GM12875 (cell line): ENCODE measurements around the gene AKAP5.

Experiments
- H3K4me3 ChIP-seq: one replicate; pipeline ENCODE4 v1.5.1; 2011; ENCODE audit warnings: low read depth, low read length, control low read depth
- TF ChIP-seq, protein P1 (sequence below): IDR thresholded peaks from 2 replicates; pipeline ENCODE4 v1.5.1; 2011; ENCODE audit warnings: low read depth, mild to moderate bottlenecking, control low read depth, inconsistent platforms, low read length, moderate library complexity, borderline replicate concordance; ENCODE audit not compliant: insufficient read depth

Gene AKAP5

GRCh38 chr14:64444140-64444539, 21.2 kb upstream of the AKAP5 start:
- H3K4me3 ChIP-seq, result no peak overlapping the region
- TF ChIP-seq, protein P1, sequence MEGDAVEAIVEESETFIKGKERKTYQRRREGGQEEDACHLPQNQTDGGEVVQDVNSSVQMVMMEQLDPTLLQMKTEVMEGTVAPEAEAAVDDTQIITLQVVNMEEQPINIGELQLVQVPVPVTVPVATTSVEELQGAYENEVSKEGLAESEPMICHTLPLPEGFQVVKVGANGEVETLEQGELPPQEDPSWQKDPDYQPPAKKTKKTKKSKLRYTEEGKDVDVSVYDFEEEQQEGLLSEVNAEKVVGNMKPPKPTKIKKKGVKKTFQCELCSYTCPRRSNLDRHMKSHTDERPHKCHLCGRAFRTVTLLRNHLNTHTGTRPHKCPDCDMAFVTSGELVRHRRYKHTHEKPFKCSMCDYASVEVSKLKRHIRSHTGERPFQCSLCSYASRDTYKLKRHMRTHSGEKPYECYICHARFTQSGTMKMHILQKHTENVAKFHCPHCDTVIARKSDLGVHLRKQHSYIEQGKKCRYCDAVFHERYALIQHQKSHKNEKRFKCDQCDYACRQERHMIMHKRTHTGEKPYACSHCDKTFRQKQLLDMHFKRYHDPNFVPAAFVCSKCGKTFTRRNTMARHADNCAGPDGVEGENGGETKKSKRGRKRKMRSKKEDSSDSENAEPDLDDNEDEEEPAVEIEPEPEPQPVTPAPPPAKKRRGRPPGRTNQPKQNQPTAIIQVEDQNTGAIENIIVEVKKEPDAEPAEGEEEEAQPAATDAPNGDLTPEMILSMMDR, result no peak

DNA sequence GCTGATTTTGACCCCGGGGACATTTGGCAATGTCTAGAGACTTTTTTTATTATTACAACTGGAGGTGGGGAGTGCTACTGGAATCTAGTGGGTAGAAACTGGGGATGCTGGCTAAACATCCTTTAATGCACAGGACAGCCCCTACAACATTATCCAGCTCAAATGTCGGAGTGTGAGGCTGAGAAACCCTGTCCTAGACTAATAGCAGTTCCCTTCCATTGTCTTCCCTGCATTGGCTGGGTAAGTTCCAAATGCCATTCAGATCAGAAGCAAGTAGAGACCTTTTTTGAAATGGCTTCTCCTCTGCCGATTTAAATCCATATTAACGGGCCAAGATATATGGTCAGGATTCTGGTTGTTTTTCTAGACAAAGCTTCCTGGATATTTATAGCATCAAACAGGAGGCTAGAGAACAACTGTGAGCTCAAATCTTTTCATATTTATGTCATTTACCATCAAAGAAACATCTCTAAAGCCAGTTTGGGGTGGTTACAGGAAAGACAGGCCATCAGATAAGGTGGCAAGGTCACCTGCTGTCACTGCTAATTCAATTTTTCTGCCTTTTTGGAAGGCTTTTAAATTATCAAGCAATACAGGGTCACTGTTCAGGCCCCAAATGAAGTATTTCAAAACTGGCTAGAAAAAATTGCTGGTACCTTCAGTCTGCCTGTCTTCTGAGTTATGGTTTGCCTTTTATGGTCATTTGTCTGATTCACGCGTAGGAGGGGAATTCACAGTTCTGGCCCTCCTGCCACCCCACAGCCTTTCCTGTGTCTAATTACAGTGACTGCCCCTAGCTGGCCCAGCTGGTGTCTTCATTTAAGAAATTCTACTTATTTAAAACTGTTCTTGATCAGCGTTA, 20.1 kb upstream of the AKAP5 start:
- H3K4me3 ChIP-seq, result no peak overlapping the region
- TF ChIP-seq, protein P1, result no peak

- no peak overlapping the region for H3K4me3 ChIP-seq
- TF ChIP-seq, protein P1, result no peak
These were observed 17.2 kb upstream of the AKAP5 start for GRCh38 chr14:64447876-64448670.

DNA sequence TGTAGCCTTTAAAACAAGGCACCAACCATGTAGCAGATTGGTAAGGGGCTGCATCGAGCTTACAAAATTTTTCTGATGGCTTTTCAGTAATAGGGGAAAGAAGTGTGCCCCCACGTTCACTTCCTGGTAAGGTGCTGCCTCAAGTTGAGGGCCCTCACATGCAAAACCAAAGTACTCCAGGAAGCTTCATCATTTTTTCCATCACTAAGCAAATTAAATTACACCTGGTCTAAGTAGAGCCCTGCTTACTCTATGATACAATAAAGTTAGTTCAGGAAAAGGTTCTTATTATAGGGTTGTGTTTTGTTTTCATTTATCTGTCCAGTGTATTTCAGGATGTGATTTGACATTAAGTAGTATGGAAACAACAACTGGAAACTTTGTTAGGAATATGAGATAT, 15.0 kb upstream of the AKAP5 start:
- TF ChIP-seq, protein P1, result no peak
- H3K4me3 ChIP-seq, result no peak overlapping the region

GRCh38 chr14:64454671-64455070, 10.6 kb upstream of the AKAP5 start:
- TF ChIP-seq, protein P1, result no peak

GRCh38 chr14:64459405-64460136, 5.7 kb upstream of the AKAP5 start:
- no peak overlapping the region for H3K4me3 ChIP-seq
- TF ChIP-seq, protein P1, result no peak

More at GRCh38 chr14:64454671-64455070, 10.6 kb upstream of the AKAP5 start:
- no peak overlapping the region for H3K4me3 ChIP-seq
